ENCODE data around the gene CMKLR1.

CMKLR1 gene

GRCh38 chr12:108341854-108342847, 3.0 kb upstream of the CMKLR1 start:
- no peak for TF ChIP-seq CTCF (IDR thresholded peaks at IDR 0.05)

GRCh38 chr12:108341356-108341755, 2.2 kb upstream of the CMKLR1 start:
- no peak for TF ChIP-seq CTCF (IDR thresholded peaks at IDR 0.05)

- TF ChIP-seq CTCF (IDR thresholded peaks at IDR 0.05) = no peak
Measured at GRCh38 chr12:108340037-108340436, 926 bp upstream of the CMKLR1 start.

- peak; percentile 42 for TF ChIP-seq CTCF (IDR thresholded peaks at IDR 0.05)
Measured at GRCh38 chr12:108337235-108338223, 1.6 kb downstream of the CMKLR1 start.

GRCh38 chr12:108335349-108336119, 3.6 kb downstream of the CMKLR1 start:
- no peak for TF ChIP-seq CTCF (IDR thresholded peaks at IDR 0.05)

GRCh38 chr12:108333898-108334699, 5.0 kb downstream of the CMKLR1 start:
- no peak for TF ChIP-seq CTCF (IDR thresholded peaks at IDR 0.05)

Data from LNCAP (cell line).